HG03469 (cell line): ENCODE results near the gene MFAP4.

ENCODE experiments used
- ATAC-seq: cut with Tn5 transposase; IDR thresholded peaks from one replicate; pipeline ENCODE4 v1.9.1; 2021; ENCODE audit warnings: mild to moderate bottlenecking, moderate library complexity, moderate number of reproducible peaks; ENCODE audit not compliant: unreplicated experiment

MFAP4 gene

GRCh38 chr17:19336938-19337711 lies 49.9 kb downstream of the MFAP4 start:
- no peak for ATAC-seq

GRCh38 chr17:19335951-19336631 lies 50.9 kb downstream of the MFAP4 start:
- no peak for ATAC-seq

GRCh38 chr17:19334331-19334730 lies 52.7 kb downstream of the MFAP4 start:
- no peak for ATAC-seq

GRCh38 chr17:19333736-19334290 lies 53.2 kb downstream of the MFAP4 start:
- no peak for ATAC-seq
